NCI-H2029 treated with DMSO at 0.1 percent for 48 hours (cell line): ENCODE measurements around the gene RASA2.

Experiments
- DNase-seq: peaks from one replicate; lab custom pipeline; 2025; lab: John Stamatoyannopoulos, UW

The RASA2 gene

DNA sequence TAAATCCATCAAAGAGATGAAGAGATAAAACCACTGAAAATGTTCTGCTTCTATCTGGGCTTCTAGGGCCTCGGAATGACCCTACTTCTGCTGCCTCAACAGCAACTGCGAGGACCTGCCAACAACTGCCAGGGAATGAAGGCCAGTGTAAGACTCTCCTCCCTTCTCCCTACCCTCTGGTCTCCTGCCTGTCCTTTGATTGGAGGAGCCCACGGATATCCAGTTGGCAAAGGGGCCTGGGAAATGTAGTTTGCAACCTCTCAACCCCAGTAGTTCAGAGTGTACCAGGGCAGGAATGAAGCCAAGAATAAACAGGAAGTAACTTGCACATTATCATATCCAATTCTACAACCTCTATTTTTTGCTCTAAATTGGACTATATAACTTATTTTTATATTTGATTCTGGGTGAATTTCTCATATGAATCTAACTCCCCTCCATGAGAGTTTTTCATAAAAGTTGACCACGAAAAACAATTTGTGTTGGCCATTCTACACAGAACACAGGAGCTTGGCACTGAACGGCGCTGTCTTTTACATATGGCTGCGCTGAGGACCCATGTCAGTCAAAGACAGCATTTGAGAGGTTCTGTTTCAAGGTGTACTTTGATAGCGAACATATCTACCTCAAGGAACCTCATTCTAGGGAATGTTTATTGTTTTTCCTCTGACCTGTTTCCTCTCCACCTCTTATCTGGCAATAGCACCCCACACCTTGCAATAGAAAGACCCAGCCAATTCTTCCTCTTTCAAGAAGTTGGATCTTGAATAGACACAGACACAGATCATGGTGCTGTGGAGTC, 160.1 kb downstream of the RASA2 start:
- DNase-seq: peak; percentile 93

- no peak for DNase-seq
Measured at GRCh38 chr3:141647562-141647915, 160.7 kb downstream of the RASA2 start.

GRCh38 chr3:141648055-141648910, 161.5 kb downstream of the RASA2 start:
- DNase-seq: no peak

GRCh38 chr3:141649871-141650270, 163.0 kb downstream of the RASA2 start:
- no peak for DNase-seq

DNA sequence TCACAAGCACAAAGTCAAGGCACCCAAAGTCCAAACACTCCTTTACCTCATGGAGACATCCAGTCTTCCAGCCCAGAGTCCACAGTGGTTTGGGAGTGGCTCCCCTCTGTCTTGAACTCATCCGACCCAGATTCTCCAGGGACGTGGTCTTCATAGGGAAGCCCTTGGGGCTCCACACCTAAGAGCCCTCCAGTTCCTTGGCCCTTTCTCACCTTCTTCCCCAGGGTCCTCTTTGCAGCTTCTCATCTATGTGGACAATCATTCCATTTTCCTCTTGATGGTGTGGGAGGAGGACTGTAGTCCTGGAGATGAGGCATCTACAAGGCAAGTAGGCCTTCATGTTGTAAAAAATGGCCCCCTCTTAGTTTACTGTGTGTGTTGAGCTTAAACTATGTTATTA, 164.0 kb downstream of the RASA2 start:
- no peak for DNase-seq

- DNase-seq: no peak
Measured at GRCh38 chr3:141651409-141651808, 164.6 kb downstream of the RASA2 start.

- no peak for DNase-seq
Measured at GRCh38 chr3:141652349-141652748, 165.5 kb downstream of the RASA2 start.

GRCh38 chr3:141653847-141654246, 167.0 kb downstream of the RASA2 start:
- no peak for DNase-seq

- DNase-seq: no peak
Measured at GRCh38 chr3:141655801-141656200, 169.0 kb downstream of the RASA2 start.

DNA sequence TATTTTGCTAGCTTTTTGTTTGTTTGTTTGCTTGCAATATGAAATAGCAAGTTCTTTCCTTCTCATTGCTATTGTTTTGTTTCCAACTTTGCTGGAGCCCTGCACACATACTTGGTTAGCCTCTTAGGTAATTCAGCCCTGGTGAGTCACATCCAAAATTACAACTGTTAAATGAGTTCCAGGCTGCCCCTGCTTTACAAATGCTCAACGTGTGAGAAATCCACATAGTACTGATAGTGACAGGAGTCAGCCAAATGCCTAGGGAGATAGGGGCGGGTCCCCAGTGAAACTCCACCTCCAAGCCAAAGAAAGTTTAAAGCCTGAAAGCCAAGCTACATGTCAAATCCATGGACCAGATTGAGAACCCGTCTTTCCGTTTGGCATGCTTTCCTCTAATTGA, 169.9 kb downstream of the RASA2 start:
- no peak for DNase-seq

DNA sequence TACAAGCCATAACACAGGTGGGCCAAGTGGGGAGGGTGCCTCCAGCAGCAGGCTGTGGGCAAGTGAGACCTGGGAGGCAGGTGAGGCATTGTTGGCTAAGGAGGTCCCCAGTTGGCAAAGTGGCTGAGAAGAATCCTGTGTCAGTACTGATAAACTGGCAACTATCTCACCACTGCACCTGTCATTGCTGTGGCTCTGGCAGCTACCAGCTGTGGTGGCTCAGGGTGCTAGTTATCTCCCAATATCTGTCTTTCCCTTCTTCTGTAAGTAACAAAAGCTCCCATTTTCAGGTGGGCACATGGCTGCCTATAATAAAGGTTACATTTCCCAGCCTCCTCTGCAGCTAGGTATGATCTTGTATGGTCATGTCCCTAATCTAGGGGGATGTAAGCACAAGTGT, 170.7 kb downstream of the RASA2 start:
- DNase-seq: no peak

GRCh38 chr3:141659821-141660613, 173.2 kb downstream of the RASA2 start:
- peak; percentile 16 for DNase-seq

- DNase-seq: no peak
Measured at GRCh38 chr3:141660614-141660947, 173.8 kb downstream of the RASA2 start.

DNA sequence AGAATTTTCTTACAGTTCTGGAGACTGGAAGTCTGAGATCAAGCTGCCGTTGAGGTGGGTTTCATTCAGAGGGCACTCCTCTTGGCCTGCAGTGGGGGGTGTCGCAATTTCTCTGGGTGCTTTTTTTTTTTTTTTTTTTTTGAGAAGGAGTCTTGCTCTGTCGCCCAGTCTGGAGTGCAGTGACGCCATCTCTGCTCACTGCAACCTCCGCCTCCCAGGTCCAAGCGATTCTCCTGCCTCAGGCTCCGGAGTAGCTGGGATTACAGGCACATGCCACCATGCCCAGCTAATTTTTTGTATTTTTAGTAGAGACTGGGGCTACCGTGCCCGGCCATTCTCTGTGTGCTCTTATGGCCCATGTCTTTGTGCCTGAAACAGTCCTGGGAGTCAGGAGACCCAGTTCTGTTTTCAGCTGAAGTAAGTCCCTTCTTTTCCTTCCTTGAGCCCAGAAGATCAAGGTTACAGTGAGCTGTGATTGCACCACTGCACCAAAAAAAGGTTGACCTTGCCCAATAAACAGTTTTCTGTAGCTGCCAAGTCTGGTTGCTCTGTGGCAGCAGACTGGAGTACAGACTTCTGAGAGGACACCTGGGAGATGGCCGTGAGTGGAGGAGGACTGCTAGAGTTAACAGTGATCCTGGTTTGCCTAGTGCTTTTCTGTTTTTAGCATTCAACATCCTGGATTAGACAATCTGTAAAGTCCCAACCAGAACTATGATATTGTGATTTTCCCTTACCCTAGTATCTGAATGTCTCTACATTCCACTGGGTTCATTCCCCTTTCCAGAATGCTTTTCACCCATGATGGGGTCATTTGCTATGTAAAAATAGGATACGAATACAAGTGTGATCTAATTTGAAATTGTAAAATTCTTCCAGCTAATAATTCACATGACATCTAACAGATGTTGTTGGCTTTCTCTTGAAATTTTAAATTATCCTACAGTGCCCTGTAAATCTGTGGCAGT, 174.7 kb downstream of the RASA2 start:
- no peak for DNase-seq

GRCh38 chr3:141663993-141664392, 177.2 kb downstream of the RASA2 start:
- DNase-seq: no peak
